ENCODE data around the gene RAB11FIP5. TPM values are rescaled to one million over a fixed set of nuclear protein-coding genes. Genes with fewer than 3 reads are reported as not detected.
A peak's percentile ranks its signal among the peaks of the same experiment; 100 is the strongest.
"Not testable (repeated sequence)": the region's sequence is repeated elsewhere in the genome, so short reads cannot be mapped to it uniquely, and the experiment has no call there.

RAB11FIP5 gene
- total RNA-seq, 1 donor from 2014 or later: 5.7 TPM

- FAIRE-seq: no peak
- DNase-seq (ENCODE audit: low spot score in 2 of 2): no peak
Observed at GRCh38 chr2:73074110-73075069, 38.4 kb downstream of the RAB11FIP5 start.

GRCh38 chr2:73072416-73072815 is 40.3 kb downstream of the RAB11FIP5 start:
- no peak for FAIRE-seq

GRCh38 chr2:73072129-73072395 is 40.7 kb downstream of the RAB11FIP5 start:
- DNase-seq (ENCODE audit: low spot score in 2 of 2): no peak

More at GRCh38 chr2:73072416-73072815, 40.3 kb downstream of the RAB11FIP5 start:
- DNase-seq (ENCODE audit: low spot score in 2 of 2): no peak

GRCh38 chr2:73071360-73072128 is 41.2 kb downstream of the RAB11FIP5 start, which contains the start of gene SFXN5:
SFXN5 (minus strand) TSS chr2:73071712; CDS start chr2:73071705, 7 bp downstream.
- no peak for FAIRE-seq

More at GRCh38 chr2:73072129-73072395, 40.7 kb downstream of the RAB11FIP5 start:
- FAIRE-seq: no peak

GRCh38 chr2:73070643-73071359 is 41.9 kb downstream of the RAB11FIP5 start:
- no peak for FAIRE-seq
- no peak for DNase-seq (ENCODE audit: low spot score in 2 of 2)

More at GRCh38 chr2:73071360-73072128, 41.2 kb downstream of the RAB11FIP5 start, which contains the start of gene SFXN5:
- DNase-seq (ENCODE audit: low spot score in 2 of 2): peak; percentile 97

- FAIRE-seq: no peak
- no peak for DNase-seq (ENCODE audit: low spot score in 2 of 2)
Observed at GRCh38 chr2:73069855-73070642, 42.7 kb downstream of the RAB11FIP5 start.

GRCh38 chr2:73069041-73069854 is 43.5 kb downstream of the RAB11FIP5 start:
- DNase-seq (ENCODE audit: low spot score in 2 of 2) (no peak), FAIRE-seq (no peak)

GRCh38 chr2:73068147-73068546 is 44.6 kb downstream of the RAB11FIP5 start:
- FAIRE-seq (no peak), DNase-seq (ENCODE audit: low spot score in 2 of 2) (no peak)

GRCh38 chr2:73067043-73067442 is 45.7 kb downstream of the RAB11FIP5 start:
- FAIRE-seq (no peak), DNase-seq (ENCODE audit: low spot score in 2 of 2) (no peak)

- FAIRE-seq; DNase-seq (ENCODE audit: low spot score in 2 of 2): not testable (repeated sequence)
Observed at GRCh38 chr2:73065070-73065469, 47.7 kb downstream of the RAB11FIP5 start.

GRCh38 chr2:73063909-73064875 is 48.6 kb downstream of the RAB11FIP5 start:
- FAIRE-seq (no peak), DNase-seq (ENCODE audit: low spot score in 2 of 2) (no peak)

GRCh38 chr2:73063472-73063871 is 49.3 kb downstream of the RAB11FIP5 start:
- DNase-seq (ENCODE audit: low spot score in 2 of 2): no peak
- no peak for FAIRE-seq

GRCh38 chr2:73059106-73059505 is 53.6 kb downstream of the RAB11FIP5 start:
- FAIRE-seq (no peak), DNase-seq (ENCODE audit: low spot score in 2 of 2) (peak in 1 of 2 donors; percentile 27)

- FAIRE-seq (no peak), DNase-seq (ENCODE audit: low spot score in 2 of 2) (no peak)
Observed at GRCh38 chr2:73054980-73055379, 57.8 kb downstream of the RAB11FIP5 start.

- FAIRE-seq (no peak), DNase-seq (ENCODE audit: low spot score in 2 of 2) (no peak)
Observed at GRCh38 chr2:73053316-73054114, 59.2 kb downstream of the RAB11FIP5 start.

GRCh38 chr2:73050121-73050545 is 62.6 kb downstream of the RAB11FIP5 start:
- FAIRE-seq (no peak), DNase-seq (ENCODE audit: low spot score in 2 of 2) (no peak)
